SH-SY5Y (cell line): ENCODE results near the gene ARRDC4.

Experiments
- GATA2 ChIP-seq: IDR thresholded peaks from 2 replicates; pipeline ENCODE4 v1.6.1; 2011; ENCODE audit warnings: mild to moderate bottlenecking, low read depth, low read length
- GATA3 ChIP-seq: IDR thresholded peaks from 2 replicates; pipeline ENCODE4 v1.6.1; 2011; ENCODE audit warnings: low read depth, mild to moderate bottlenecking, low read length, moderate library complexity

The ARRDC4 gene, protein sequence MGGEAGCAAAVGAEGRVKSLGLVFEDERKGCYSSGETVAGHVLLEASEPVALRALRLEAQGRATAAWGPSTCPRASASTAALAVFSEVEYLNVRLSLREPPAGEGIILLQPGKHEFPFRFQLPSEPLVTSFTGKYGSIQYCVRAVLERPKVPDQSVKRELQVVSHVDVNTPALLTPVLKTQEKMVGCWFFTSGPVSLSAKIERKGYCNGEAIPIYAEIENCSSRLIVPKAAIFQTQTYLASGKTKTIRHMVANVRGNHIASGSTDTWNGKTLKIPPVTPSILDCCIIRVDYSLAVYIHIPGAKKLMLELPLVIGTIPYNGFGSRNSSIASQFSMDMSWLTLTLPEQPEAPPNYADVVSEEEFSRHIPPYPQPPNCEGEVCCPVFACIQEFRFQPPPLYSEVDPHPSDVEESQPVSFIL

DNA sequence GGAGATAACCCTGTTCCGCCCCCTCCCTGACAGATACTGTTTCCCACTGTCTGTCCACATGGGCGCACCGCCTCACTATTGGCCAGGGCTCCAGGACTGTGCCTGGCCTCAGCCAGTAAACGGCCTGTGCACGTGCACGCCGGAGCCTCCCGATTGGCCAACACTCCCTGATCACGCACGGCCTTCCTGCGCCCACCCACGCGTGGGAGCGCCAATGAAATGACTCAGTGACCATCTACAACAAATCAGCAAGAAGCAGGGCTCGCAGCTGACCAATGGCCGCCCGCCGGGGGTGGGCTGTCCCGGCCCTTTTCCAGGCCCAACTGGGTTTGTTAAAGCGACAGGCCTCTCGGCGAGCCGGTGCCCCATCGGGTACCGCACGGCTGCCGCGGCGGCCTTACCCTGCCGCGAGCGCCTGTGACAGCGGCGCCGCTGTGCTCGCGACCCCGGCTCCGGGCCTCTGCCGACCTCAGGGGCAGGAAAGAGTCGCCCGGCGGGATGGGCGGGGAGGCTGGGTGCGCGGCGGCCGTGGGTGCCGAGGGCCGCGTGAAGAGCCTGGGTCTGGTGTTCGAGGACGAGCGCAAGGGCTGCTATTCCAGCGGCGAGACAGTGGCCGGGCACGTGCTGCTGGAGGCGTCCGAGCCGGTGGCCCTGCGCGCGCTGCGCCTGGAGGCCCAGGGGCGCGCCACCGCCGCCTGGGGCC is at the start of gene ARRDC4:
TSS of gene ARRDC4 (plus strand) at position 340 of the 703 bp plus-strand sequence. CDS start at position 499, 159 bp downstream.
- TF ChIP-seq GATA3 (no peak), GATA2 (no peak; the same call in 1 of the 2 replicates)

DNA sequence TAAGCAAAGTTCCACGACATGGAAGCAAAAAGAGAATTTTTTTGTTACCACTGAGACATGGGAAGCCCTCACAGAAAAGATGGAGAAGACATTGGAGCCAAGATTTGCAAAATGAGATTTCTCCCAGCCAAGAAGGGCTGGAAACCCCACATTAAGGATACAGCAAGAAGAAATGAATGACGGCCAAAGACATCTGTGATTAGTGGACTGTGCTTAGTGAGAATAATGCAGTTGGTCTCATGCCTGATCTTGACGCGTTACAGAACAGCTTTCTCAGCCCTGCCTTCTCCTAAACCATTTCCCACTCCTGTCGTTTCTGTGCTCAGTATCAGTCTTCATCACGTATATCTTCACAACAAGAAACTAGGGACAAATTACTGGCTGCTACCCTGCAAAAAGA is 45.8 kb upstream of the ARRDC4 start:
- no peak for TF ChIP-seq GATA3
- no peak for TF ChIP-seq GATA2

DNA sequence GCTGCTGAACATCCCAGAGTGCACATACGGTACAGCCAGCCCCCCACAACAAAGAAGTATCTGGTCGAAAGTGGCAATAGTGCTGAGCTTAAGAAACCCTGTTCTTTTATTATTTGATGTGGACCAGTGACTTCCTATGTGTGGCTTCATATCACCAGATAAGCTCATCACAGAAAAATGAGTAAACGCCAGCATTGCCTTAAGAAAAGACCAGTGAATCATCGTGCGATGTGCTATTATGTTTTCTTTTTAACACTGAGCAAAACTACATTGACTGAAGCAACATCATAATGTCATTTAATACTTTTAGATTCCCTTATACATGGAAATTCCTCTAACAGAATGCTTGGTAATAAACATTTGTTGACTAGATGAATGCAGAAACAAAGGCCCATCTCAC is 45.2 kb upstream of the ARRDC4 start:
- TF ChIP-seq GATA3 (no peak), GATA2 (no peak)

DNA sequence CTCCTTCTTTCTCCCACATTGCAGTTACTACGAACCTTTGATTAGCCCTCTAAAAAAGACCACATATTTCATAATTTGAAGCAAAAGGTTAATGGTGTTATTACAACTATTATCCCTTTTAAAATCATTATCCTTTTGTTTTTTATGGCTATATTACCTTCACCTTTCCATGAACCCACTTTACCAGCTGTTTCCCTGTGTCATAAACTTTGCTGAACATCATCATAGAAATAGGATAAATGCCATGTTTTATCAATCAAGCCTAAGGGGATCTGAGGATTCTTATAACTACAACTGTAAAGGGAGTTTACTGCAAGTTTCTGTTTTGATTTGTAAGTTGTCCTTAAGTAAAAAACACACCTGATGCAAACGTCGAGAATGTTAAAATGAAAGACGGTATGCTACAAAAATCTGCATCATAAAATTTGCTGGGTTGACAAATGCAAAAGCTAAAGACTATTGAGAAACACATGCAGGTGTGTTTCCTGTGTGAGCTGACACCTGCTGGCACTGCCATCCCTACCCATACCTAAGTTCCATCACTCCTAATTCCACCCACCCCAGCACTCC is 39.1 kb upstream of the ARRDC4 start:
- TF ChIP-seq GATA2 (no peak), GATA3 (no peak)

DNA sequence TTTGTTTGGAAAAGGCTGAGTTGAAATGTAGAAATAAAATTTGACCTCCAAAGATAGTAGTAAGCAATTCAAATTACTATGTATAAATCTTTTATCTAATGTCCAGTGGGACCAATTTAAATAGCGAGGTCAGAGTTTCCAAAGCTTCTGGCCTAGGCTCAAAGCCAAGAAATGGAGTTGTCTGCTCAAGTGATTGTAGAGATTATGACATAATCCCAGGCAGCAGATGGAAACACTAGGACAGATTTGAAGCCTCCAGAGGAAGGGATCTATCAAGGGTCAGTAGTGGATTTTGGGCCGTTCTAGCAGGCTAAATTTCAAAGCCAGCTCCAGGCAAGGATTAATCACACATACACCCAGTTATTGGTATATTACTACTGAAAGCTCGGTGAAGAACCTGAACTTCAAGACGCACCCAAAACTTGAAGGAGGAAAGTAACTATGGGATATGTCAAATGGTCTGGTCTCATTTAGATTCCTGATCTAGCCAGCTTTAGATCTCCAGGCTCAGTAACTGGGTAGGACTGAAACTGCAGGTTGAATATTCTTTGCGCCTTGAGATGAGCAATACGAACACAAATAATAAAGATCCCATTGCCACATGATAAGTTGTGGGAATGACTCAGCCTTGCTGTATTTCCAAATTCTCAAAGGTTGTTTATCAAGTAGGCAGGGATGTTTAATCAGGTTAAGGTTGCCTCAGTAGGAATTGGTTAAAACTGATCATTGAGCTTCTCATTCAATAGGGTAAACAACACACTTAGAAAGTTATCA is 30.9 kb upstream of the ARRDC4 start:
- TF ChIP-seq GATA3 (no peak), GATA2 (no peak)

DNA sequence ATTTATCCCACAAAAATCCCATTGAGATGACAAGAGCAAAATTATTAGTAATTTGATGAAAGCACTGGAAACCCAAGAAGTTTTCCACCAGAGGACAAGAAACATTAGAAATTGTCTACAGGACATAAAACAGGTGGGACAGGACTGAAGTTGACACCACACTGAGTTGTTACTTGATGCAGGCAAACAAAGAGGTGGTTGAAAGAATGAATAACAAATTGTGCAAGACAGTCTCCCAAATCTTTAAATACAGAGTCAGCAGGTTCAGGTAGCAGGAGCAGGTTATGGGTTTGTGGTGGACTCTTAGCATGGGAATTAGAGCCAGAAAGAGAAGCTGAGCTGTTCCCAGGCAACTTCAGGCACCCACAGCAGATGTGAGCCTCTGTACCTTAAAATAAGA is 30.3 kb upstream of the ARRDC4 start:
- TF ChIP-seq GATA2 = no peak
- TF ChIP-seq GATA3 = no peak

DNA sequence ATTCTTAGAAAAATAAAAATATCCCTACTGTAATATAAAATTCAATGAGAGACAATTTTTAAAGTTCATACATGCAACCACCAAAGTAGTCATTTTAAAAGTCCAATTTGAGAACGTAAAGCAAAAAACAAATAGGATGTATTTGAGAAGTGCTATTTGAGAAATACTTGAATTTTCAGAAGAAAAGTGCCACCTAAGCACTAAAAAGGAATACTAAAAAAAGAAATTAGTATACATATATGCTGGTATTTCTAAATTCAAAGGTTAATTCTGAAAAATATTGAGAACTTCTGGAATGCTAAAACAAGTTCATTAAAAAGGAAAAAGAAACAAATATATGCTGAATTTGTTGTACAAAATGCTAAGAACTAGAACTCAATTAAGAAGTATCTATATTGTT is 29.2 kb upstream of the ARRDC4 start:
- TF ChIP-seq GATA3 (no peak), GATA2 (no peak)

DNA sequence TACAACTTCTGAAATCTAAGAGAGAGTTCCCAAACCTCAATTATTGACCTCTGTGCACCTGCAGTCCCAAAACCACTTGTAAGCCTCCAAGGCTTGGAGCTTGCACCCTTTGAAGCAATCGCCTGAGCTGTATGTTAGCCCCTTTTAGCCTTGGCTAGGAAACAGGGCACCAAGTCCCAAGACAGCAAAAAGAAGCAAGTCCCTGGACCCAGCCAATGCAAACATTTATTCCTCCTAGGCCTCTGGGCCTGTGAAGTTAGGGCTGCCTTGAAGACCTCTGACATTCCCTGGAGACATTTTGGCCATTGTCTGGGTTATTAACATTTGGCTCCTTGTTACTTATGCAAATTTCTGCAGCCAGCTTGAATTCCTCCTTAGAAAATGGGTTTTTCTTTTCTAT is 26.9 kb upstream of the ARRDC4 start:
- TF ChIP-seq GATA3 = no peak
- no peak for TF ChIP-seq GATA2

DNA sequence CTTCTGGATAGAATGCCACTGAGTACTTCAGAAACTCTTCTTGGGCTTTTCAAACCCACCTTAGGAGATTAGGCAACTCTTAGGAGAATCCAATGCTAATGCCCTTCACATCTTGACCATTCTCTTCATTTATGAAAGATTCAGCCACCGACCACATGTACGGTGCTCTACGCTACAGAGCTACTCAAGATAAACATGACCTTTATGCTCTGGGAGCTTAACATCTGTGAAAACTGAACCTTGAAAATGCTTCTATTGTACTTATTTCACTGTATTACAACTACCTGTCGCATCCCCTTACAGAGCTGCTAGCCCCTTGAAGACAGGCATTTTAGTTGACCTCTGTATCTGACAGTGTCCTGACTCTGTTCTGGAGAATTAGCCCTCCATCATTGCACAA is 19.5 kb upstream of the ARRDC4 start:
- no peak for TF ChIP-seq GATA2
- TF ChIP-seq GATA3 = no peak

DNA sequence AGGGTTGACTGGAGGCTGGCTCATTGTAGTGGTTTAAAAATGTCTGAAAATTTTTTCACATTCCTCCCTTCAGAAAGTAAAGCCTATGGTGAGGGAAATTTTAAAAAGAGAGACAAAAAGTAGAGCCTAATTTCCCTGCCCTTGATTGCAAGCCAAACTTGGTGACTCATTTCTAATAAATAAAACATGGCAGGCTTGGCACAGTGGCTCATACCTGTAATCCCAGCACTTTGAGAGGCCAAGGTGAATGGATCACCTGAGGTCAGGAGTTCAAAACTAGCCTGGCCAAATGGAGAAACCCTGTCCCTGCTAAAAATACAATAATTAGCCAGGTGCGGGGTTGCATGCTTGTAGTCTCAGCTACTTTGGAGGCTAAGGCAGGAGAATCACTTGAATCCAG is 18.9 kb upstream of the ARRDC4 start:
- no peak for TF ChIP-seq GATA2
- no peak for TF ChIP-seq GATA3

DNA sequence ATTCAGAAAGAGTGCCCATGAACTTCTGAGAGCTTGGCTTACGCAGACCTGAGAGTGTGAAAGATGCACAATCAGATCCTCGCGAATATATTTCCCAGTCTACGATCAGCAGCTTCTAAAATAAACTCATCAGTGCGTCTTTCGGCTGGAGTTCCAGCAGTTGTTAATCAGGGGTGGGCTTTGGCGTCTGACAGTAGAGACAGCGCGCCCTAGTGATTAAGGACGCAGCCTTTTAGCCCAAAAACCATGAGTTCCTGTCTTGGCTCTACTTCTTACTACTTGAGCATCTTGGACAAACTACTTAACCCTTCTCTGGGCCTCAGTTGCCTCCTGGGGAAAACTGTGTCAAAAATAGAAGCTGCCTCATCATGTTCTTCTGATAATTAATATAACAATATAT is 15.8 kb upstream of the ARRDC4 start:
- TF ChIP-seq GATA2 (no peak), GATA3 (no peak)

DNA sequence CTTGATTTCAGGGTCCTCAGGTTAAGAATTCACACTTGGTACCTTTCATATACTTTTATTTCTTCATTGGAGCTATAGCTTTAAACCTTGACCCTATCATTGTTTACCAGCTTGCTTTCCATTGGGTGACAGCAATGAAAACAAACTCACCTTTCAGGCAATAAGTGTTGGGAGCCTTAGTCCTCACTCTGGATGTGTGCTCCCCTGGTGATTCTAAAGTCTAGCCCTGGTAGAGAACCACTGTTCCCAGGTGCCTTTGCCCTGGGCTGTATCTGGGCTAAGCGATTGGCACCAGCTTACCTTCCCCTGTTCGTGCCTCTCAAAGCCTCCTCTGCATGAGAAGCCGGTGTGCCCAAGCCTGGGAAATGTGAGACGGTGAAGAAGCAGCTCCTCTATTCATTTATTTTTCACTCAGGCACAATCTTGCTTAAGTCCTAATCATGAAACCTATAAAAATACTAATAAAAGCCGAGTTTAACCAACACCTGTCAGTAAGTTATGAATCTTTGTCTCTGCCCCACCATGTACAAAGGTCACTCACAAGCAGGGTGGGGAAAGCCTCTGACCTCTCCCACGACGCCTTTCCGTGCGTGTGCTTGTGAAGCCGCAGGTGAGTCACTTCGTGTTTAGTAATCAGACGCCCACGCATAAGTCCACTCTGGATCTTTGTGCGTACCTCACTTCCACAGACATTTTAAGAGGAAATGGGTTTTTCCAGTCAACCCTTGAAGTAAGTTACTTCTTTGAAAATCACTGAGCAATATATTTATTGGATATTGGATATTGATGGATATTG is 12.8 kb upstream of the ARRDC4 start:
- no peak for TF ChIP-seq GATA2
- no peak for TF ChIP-seq GATA3

DNA sequence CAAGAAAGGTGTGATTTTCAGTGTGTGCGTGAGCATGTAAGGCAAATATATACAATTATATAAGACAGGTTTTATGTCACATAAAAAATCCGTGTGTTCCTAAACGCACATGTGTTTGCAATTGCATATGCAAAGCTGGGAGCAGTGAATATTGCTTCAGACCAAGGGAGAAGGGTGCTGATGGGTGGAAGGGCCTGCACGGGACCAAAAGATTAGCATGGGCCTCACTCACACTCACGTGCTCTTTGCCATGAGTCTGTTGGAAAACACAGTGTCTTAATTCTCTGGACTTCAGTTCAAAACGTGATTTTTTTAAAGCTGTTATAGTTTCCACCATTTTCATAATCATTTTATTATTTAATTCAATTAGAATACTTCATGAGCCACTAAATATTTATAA is 7.2 kb upstream of the ARRDC4 start:
- TF ChIP-seq GATA2 (no peak), GATA3 (no peak)
